Right atrium auricular region (tissue), 2 donors: ENCODE results near the gene AIFM3. TPM values are rescaled to one million over a fixed set of nuclear protein-coding genes. Genes with fewer than 3 reads are reported as not detected.

Experiments used
- DNase-seq: peaks from one replicate; pipeline ENCODE4 v3.0.0-alpha.2; 2019; ENCODE audit warnings: low spot score
- H3K27ac ChIP-seq, 2 donors: fragments of 200-600 bp; sonication (generic); 1 replicate in 1 of 2; 2 replicates in 1 of 2; pipeline ENCODE4 v1.5.1; 2016 to 2019
- H3K27me3 ChIP-seq, 2 donors: fragments of 200-600 bp; sonication (generic); one replicate each; pipeline versions ENCODE4 v1.5.1 to v1.6.0; 2017 to 2019
- H3K36me3 ChIP-seq: fragments of 200-600 bp; sonication (generic); one replicate; pipeline ENCODE4 v1.5.1; 2016
- H3K4me1 ChIP-seq, 2 donors: fragments of 200-600 bp; sonication (generic); one replicate each; pipeline versions ENCODE4 v1.5.1 to v1.6.0; 2017 to 2019
- H3K4me3 ChIP-seq, 2 donors: fragments of 200-600 bp; sonication (generic); 1 replicate in 1 of 2; 2 replicates in 1 of 2; pipeline ENCODE4 v1.5.1; 2017 to 2019; ENCODE audit warnings: mild to moderate bottlenecking in 1 of 2, moderate library complexity in 1 of 2
- H3K9me3 ChIP-seq, 2 donors: fragments of 200-600 bp; sonication (generic); one replicate each; pipeline ENCODE4 v1.5.1; 2019
- CTCF ChIP-seq, 2 donors: fragments of 200-600 bp; sonication (generic); IDR thresholded peaks; one replicate each; pipeline ENCODE4 v1.5.1; 2019; ENCODE audit warnings: antibody characterized with exemption in 2 of 2
- total RNA-seq, 2 donors: library from RNA; depleted of rRNA; stranded (reverse); fragments of >200 nt; gene quantifications; one replicate each; pipeline ENCODE4 v1.1.0, GENCODE V29; 2016

Gene AIFM3
- total RNA-seq, 2 donors from 2014 or later: 0.75 to 1.0 TPM

GRCh38 chr22:21028277-21029251 lies 61.5 kb downstream of the AIFM3 start:
- Histone ChIP-seq H3K36me3 (no peaks in the 10 kb centered on the region), H3K27ac (no peak overlapping the region), H3K27me3 (peaks cover 2 to 5% of the 10 kb centered on the region in 2 donors), H3K4me1 (peaks cover 0 to 21% of the 10 kb centered on the region in 2 donors), H3K9me3 (no peaks in the 10 kb centered on the region), H3K4me3 (no peak overlapping the region)
- TF ChIP-seq CTCF (IDR thresholded peaks at IDR 0.05): no peak
- no peak for DNase-seq

- no peak for DNase-seq
- no peaks in the 10 kb centered on the region for H3K36me3 ChIP-seq
- H3K4me3 ChIP-seq: no peak overlapping the region
- no peaks in the 10 kb centered on the region for H3K9me3 ChIP-seq
- peaks cover 0 to 21% of the 10 kb centered on the region in 2 donors for H3K4me1 ChIP-seq
- no peak for TF ChIP-seq CTCF (IDR thresholded peaks at IDR 0.05)
- H3K27me3 ChIP-seq: peaks cover 2 to 5% of the 10 kb centered on the region in 2 donors
- no peak overlapping the region for H3K27ac ChIP-seq
These were observed 62.5 kb downstream of the AIFM3 start for GRCh38 chr22:21029486-21030025.

- no peak for DNase-seq
- H3K36me3 ChIP-seq: no peaks in the 10 kb centered on the region
- no peak for TF ChIP-seq CTCF (IDR thresholded peaks at IDR 0.05)
These were observed 63.0 kb downstream of the AIFM3 start for GRCh38 chr22:21030032-21030431.

More at GRCh38 chr22:21030032-21030431, 63.0 kb downstream of the AIFM3 start:
- H3K4me1 ChIP-seq: peaks cover 0 to 21% of the 10 kb centered on the region in 2 donors
- H3K9me3 ChIP-seq: no peaks in the 10 kb centered on the region
- peaks cover 2 to 5% of the 10 kb centered on the region in 2 donors for H3K27me3 ChIP-seq
- H3K27ac ChIP-seq: no peak overlapping the region
- no peak overlapping the region for H3K4me3 ChIP-seq

Other genes with a start within 250 kb of the AIFM3 start
- 1 to 10 TPM; 1.5 to 4.1 TPM for gene SERPIND1, start 193.1 kb upstream of the AIFM3 start, total RNA-seq
- 10 to 100 TPM; 46.7 to 55.1 TPM for gene PI4KA, start 108.4 kb upstream of the AIFM3 start, total RNA-seq
- 10 to 100 TPM; 20.8 to 26.0 TPM for gene SNAP29, start 108.2 kb upstream of the AIFM3 start, total RNA-seq
- 10 to 100 TPM; 46.7 to 53.7 TPM for gene CRKL, start 49.8 kb upstream of the AIFM3 start, total RNA-seq
- gene LZTR1, start 15.0 kb downstream of the AIFM3 start, total RNA-seq: 10 to 100 TPM; 20.7 to 24.7 TPM
- 10 to 100 TPM; 39.8 to 51.1 TPM for gene THAP7, start 34.9 kb downstream of the AIFM3 start, total RNA-seq
- gene P2RX6, start 47.9 kb downstream of the AIFM3 start, total RNA-seq: 1 to 10 TPM; 1.0 to 5.4 TPM
- gene SLC7A4, start 65.3 kb downstream of the AIFM3 start, total RNA-seq: 1 to 10 TPM; 1.9 to 5.0 TPM
- gene LRRC74B, start 78.7 kb downstream of the AIFM3 start, total RNA-seq: not detected